ENCODE data around the gene PROZ. TPM values are rescaled to one million over a fixed set of nuclear protein-coding genes. Genes with fewer than 3 reads are reported as not detected.

The PROZ gene
- total and polyA plus RNA-seq, 2 of the 13 experiments (the other 11 are each of a cell fraction or from before 2014, with no cell fraction given), result 5.6 to 22.5 TPM

DNA sequence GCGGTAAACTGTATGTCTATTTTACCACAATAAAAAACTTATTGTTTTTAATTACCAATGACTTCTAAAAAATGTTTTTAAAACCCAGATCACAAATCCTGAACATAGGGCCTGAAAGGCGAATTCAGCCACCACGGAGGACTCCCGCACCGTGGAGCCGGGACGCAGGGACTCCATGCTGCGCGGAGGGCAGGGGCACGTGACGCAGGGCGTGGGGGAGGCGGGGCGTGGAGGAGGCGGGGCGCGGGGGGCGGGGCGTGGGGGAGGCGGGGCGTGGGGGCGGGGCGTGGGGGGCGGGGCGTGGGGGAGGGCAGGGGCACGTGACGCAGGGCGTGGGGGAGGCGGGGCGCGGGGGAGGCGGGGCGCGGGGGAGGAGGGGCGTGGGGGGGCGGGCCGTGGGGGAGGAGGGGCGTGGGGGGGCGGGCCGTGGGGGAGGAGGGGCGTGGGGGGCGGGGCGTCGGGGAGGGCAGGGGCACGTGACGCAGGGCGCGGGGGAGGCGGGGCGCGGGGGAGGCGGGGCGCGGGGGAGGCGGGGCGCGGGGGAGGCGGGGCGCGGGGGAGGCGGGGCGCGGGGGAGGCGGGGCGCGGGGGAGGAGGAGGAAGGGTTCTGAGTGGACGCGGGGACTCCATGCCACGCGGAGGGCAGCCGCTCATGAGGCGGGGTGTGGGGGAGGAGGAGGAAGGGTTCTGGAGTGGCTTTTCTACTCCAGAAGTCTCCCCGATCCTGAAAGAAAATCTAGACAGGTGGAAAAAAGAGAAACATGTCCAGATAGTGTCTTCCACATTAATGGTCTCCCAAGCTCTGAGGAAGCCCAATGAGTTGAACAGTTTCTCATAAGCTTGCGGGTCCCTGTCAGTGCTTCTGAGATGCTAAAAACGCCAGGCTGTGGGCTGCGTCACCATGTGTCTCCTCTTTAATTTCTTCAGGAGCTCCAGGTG, 4.4 kb upstream of the PROZ start (continued):
- TF ChIP-seq, protein P1, sequence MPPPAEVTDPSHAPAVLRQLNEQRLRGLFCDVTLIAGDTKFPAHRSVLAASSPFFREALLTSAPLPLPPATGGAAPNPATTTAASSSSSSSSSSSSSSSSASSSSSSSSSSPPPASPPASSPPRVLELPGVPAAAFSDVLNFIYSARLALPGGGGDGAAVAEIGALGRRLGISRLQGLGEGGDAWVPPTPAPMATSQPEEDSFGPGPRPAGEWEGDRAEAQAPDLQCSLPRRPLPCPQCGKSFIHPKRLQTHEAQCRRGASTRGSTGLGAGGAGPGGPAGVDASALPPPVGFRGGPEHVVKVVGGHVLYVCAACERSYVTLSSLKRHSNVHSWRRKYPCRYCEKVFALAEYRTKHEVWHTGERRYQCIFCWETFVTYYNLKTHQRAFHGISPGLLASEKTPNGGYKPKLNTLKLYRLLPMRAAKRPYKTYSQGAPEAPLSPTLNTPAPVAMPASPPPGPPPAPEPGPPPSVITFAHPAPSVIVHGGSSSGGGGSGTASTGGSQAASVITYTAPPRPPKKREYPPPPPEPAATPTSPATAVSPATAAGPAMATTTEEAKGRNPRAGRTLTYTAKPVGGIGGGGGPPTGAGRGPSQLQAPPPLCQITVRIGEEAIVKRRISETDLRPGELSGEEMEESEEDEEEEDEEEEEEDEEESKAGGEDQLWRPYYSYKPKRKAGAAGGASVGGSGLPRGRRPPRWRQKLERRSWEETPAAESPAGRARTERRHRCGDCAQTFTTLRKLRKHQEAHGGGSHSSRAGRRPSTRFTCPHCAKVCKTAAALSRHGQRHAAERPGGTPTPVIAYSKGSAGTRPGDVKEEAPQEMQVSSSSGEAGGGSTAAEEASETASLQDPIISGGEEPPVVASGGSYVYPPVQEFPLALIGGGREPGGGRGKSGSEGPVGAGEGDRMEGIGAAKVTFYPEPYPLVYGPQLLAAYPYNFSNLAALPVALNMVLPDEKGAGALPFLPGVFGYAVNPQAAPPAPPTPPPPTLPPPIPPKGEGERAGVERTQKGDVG (CRISPR knock-in tag; IDR thresholded peaks at IDR 0.05; ENCODE audit: borderline replicate concordance), result no peak
- no peak for TF ChIP-seq SCMH1 (CRISPR knock-in tag; IDR thresholded peaks at IDR 0.05; ENCODE audit: borderline replicate concordance)
- no peak for TF ChIP-seq TBX3 (IDR thresholded peaks at IDR 0.05; ENCODE audit: borderline replicate concordance)
- TF ChIP-seq ZMAT3 (CRISPR knock-in tag; conservative IDR thresholded peaks at IDR 0.05), result no peak
- TF ChIP-seq ATF1 (CRISPR knock-in tag; IDR thresholded peaks at IDR 0.05), result no peak
- TF ChIP-seq TBX2 (CRISPR knock-in tag; IDR thresholded peaks at IDR 0.05; ENCODE audit: borderline replicate concordance), result no peak
- TF ChIP-seq ARID2 (CRISPR knock-in tag; IDR thresholded peaks at IDR 0.05; ENCODE audit: borderline replicate concordance), result no peak
- no peak for TF ChIP-seq RAD51 (IDR thresholded peaks at IDR 0.05; ENCODE audit: borderline replicate concordance)
- TF ChIP-seq KDM5B (CRISPR knock-in tag; IDR thresholded peaks at IDR 0.05; ENCODE audit: borderline replicate concordance), result no peak
- TF ChIP-seq, protein P2, sequence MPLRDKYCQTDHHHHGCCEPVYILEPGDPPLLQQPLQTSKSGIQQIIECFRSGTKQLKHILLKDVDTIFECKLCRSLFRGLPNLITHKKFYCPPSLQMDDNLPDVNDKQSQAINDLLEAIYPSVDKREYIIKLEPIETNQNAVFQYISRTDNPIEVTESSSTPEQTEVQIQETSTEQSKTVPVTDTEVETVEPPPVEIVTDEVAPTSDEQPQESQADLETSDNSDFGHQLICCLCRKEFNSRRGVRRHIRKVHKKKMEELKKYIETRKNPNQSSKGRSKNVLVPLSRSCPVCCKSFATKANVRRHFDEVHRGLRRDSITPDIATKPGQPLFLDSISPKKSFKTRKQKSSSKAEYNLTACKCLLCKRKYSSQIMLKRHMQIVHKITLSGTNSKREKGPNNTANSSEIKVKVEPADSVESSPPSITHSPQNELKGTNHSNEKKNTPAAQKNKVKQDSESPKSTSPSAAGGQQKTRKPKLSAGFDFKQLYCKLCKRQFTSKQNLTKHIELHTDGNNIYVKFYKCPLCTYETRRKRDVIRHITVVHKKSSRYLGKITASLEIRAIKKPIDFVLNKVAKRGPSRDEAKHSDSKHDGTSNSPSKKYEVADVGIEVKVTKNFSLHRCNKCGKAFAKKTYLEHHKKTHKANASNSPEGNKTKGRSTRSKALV (CRISPR knock-in tag; IDR thresholded peaks at IDR 0.05), result no peak
- TF ChIP-seq, protein P3, sequence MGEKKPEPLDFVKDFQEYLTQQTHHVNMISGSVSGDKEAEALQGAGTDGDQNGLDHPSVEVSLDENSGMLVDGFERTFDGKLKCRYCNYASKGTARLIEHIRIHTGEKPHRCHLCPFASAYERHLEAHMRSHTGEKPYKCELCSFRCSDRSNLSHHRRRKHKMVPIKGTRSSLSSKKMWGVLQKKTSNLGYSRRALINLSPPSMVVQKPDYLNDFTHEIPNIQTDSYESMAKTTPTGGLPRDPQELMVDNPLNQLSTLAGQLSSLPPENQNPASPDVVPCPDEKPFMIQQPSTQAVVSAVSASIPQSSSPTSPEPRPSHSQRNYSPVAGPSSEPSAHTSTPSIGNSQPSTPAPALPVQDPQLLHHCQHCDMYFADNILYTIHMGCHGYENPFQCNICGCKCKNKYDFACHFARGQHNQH (CRISPR knock-in tag; IDR thresholded peaks at IDR 0.05), result no peak
- no peak for TF ChIP-seq ZSCAN12 (CRISPR knock-in tag; IDR thresholded peaks at IDR 0.05)
- TF ChIP-seq ATAD3A (CRISPR knock-in tag; IDR thresholded peaks at IDR 0.05), result no peak
- no peak for TF ChIP-seq ZBTB42 (CRISPR knock-in tag; IDR thresholded peaks at IDR 0.05)
- no peak for TF ChIP-seq ZNF772 (CRISPR knock-in tag; IDR thresholded peaks at IDR 0.05)
- TF ChIP-seq KLF13 (CRISPR knock-in tag; IDR thresholded peaks at IDR 0.05), result no peak
- TF ChIP-seq U2AF2 (IDR thresholded peaks at IDR 0.05; ENCODE audit: low read depth, low read length), result no peak
- TF ChIP-seq FOSL1 (CRISPR knock-in tag; IDR thresholded peaks at IDR 0.05; ENCODE audit: borderline replicate concordance), result no peak
- TF ChIP-seq SALL1 (CRISPR knock-in tag; IDR thresholded peaks at IDR 0.05), result 0 out of 2 replicates have a peak, but pooled peaks have one; percentile 21
- TF ChIP-seq PHF5A (CRISPR knock-in tag; IDR thresholded peaks at IDR 0.05; ENCODE audit: low read depth, unreplicated experiment), result no peak
- TF ChIP-seq NR3C1 (CRISPR knock-in tag; IDR thresholded peaks at IDR 0.05), result no peak
- peak; percentile 33; the same call in 1 of the 2 replicates for TF ChIP-seq PPARG (CRISPR knock-in tag; conservative IDR thresholded peaks at IDR 0.05)
- no peak for TF ChIP-seq KDM1A (CRISPR knock-in tag; IDR thresholded peaks at IDR 0.05)

All from HepG2 (cell line).